ENCODE measurements around the gene DUSP9. TPM values are rescaled to one million over a fixed set of nuclear protein-coding genes. Genes with fewer than 3 reads are reported as not detected.

DUSP9 gene
- total RNA-seq, 4 donors from 2014 or later = not detected

- Histone ChIP-seq H3K36me3 (no peaks in the 10 kb centered on the region), H3K4me3 (replicated peaks in 1 of 3) (no peak overlapping the region), H3K4me1 (no peaks in the 10 kb centered on the region), H3K27ac (no peak overlapping the region), H3K27me3 (no peaks in the 10 kb centered on the region), H3K9me3 (no peaks in the 10 kb centered on the region)
- WGBS, 2 donors = 10% methylated on average over 4 of the region's 31 CpGs; no CpG with 5 or more reads in 1 of the 2 donors
- intact Hi-C loops (cut with DNase I) = no loop called here
- DNase-seq = peak; percentile 36 to 42
- TF ChIP-seq, protein P1, sequence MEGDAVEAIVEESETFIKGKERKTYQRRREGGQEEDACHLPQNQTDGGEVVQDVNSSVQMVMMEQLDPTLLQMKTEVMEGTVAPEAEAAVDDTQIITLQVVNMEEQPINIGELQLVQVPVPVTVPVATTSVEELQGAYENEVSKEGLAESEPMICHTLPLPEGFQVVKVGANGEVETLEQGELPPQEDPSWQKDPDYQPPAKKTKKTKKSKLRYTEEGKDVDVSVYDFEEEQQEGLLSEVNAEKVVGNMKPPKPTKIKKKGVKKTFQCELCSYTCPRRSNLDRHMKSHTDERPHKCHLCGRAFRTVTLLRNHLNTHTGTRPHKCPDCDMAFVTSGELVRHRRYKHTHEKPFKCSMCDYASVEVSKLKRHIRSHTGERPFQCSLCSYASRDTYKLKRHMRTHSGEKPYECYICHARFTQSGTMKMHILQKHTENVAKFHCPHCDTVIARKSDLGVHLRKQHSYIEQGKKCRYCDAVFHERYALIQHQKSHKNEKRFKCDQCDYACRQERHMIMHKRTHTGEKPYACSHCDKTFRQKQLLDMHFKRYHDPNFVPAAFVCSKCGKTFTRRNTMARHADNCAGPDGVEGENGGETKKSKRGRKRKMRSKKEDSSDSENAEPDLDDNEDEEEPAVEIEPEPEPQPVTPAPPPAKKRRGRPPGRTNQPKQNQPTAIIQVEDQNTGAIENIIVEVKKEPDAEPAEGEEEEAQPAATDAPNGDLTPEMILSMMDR (IDR thresholded peaks at IDR 0.05) = peak in 3 of 6 experiments; percentile 11 to 37 (median 16)
- no peak for TF ChIP-seq POLR2A (IDR thresholded peaks at IDR 0.05)
Observed at GRCh38 chrX:153662266-153662665, 15.3 kb downstream of the DUSP9 start.

GRCh38 chrX:153665726-153666306 lies 18.8 kb downstream of the DUSP9 start:
- Histone ChIP-seq H3K9me3 (no peaks in the 10 kb centered on the region), H3K4me1 (no peaks in the 10 kb centered on the region), H3K36me3 (no peaks in the 10 kb centered on the region), H3K4me3 (replicated peaks in 1 of 3) (no peak overlapping the region), H3K27ac (no peak overlapping the region), H3K27me3 (no peaks in the 10 kb centered on the region)
- intact Hi-C loops (cut with DNase I) = loop anchor here (5.0 kb wide), 1 partner anchor 59 kb away; no protein-coding TSS in a partner anchor
- no peak for DNase-seq
- no peak for TF ChIP-seq POLR2A (IDR thresholded peaks at IDR 0.05)
- TF ChIP-seq, protein P1 (IDR thresholded peaks at IDR 0.05) = no peak
- 77 to 89% methylated on average over 5 to 6 of the region's 9 CpGs for WGBS, 2 donors

GRCh38 chrX:153667281-153667955 lies 20.4 kb downstream of the DUSP9 start:
- intact Hi-C loops (cut with DNase I) = loop anchor here (5.0 kb wide), 1 partner anchor 60 kb away; no protein-coding TSS in a partner anchor
- 39 to 58% methylated on average over 5 of the region's 11 CpGs for WGBS, 2 donors
- H3K4me1 ChIP-seq = no peaks in the 10 kb centered on the region
- no peaks in the 10 kb centered on the region for H3K36me3 ChIP-seq
- no peak overlapping the region for H3K4me3 ChIP-seq (replicated peaks in 1 of 3)
- H3K27me3 ChIP-seq = no peaks in the 10 kb centered on the region
- no peak for TF ChIP-seq POLR2A (IDR thresholded peaks at IDR 0.05)
- TF ChIP-seq, protein P1 (IDR thresholded peaks at IDR 0.05) = no peak
- no peak for DNase-seq
- no peak overlapping the region for H3K27ac ChIP-seq
- H3K9me3 ChIP-seq = no peaks in the 10 kb centered on the region

- TF ChIP-seq, protein P1 (IDR thresholded peaks at IDR 0.05) = peak in 5 of 6 experiments; percentile 46 to 75 (median 59)
- no peak for TF ChIP-seq POLR2A (IDR thresholded peaks at IDR 0.05)
- intact Hi-C loops (cut with DNase I) = loop anchor here (5.0 kb wide), 1 partner anchor 61 kb away; no protein-coding TSS in a partner anchor
- H3K9me3 ChIP-seq = no peaks in the 10 kb centered on the region
- no peak overlapping the region for H3K27ac ChIP-seq
- 7 to 70% methylated on average over 4 to 6 of the region's 14 CpGs for WGBS, 2 donors
- no peaks in the 10 kb centered on the region for H3K4me1 ChIP-seq
- H3K27me3 ChIP-seq = no peaks in the 10 kb centered on the region
- no peak overlapping the region for H3K4me3 ChIP-seq (replicated peaks in 1 of 3)
- DNase-seq = peak; percentile 88 to 89
- H3K36me3 ChIP-seq = no peaks in the 10 kb centered on the region
Observed at GRCh38 chrX:153667956-153668396, 21.0 kb downstream of the DUSP9 start.

Data from thyroid gland (tissue), 4 donors.